ENCODE results near the gene FFAR4. TPM values are rescaled to one million over a fixed set of nuclear protein-coding genes. Genes with fewer than 3 reads are reported as not detected.

The FFAR4 gene
- total RNA-seq, 1 experiment from 2014 or later, result not detected

- ChIA-PET CTCF (no interaction called here), POLR2A (ENCODE audit: low non-redundant PET) (no interaction called here)
- no peak for DNase-seq (ENCODE audit: low spot score)
- Histone ChIP-seq H3K36me3 (ENCODE audit: insufficient read depth, low read length, poor library complexity, severe bottlenecking) (no peaks in the 10 kb centered on the region), H3K4me3 (ENCODE audit: low read depth, low read length, poor library complexity, severe bottlenecking) (no peak overlapping the region), H3K4me1 (ENCODE audit: insufficient read depth, low read length, poor library complexity, severe bottlenecking) (no peaks in the 10 kb centered on the region), H3K9me3 (ENCODE audit: low read depth, low read length, poor library complexity, severe bottlenecking) (no peaks in the 10 kb centered on the region), H3K27ac (ENCODE audit: low read depth, low read length, poor library complexity, severe bottlenecking) (no peak overlapping the region), H3K27me3 (replicated peaks; ENCODE audit: insufficient read depth, low read depth, low read length, poor library complexity) (peaks cover 25% of the 10 kb centered on the region)
- TF ChIP-seq EZH2 (IDR thresholded peaks at IDR 0.05; ENCODE audit: borderline replicate concordance, low read depth, low read length, poor library complexity, severe bottlenecking) (no peak), CTCF (conservative IDR thresholded peaks at IDR 0.05; ENCODE audit: low read depth, low read length) (no peak)
- BruUV-seq (replicated peaks), result no TSS peak
- intact Hi-C loops (cut with micrococcal nuclease; ENCODE audit: unreplicated experiment), result no loop called here
Observed at GRCh38 chr10:93573924-93574323, 7.5 kb downstream of the FFAR4 start.

DNA sequence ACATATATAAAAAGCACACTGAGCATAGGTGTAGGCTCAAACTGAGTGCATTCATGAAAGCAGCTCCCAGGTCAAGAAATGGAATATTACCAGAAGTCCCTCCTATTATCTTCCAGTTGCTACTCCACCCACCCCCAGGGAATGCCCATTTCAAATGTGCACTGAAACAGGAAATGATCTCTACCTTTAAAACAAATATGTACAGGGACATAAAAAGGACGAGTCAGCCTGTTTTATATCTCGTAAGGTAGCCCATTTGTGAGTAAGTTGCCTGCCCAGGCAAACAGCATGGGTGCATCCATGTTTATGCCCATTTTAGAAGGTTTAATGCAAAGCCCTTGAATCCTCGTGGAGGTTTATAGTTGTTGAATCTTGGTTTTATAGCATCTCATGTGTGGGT, 10.4 kb downstream of the FFAR4 start:
- DNase-seq (ENCODE audit: low spot score), result no peak
- intact Hi-C loops (cut with micrococcal nuclease; ENCODE audit: unreplicated experiment), result no loop called here
- no peak overlapping the region for H3K4me3 ChIP-seq (ENCODE audit: low read depth, low read length, poor library complexity, severe bottlenecking)
- TF ChIP-seq EZH2 (IDR thresholded peaks at IDR 0.05; ENCODE audit: borderline replicate concordance, low read depth, low read length, poor library complexity, severe bottlenecking), result no peak
- TF ChIP-seq CTCF (conservative IDR thresholded peaks at IDR 0.05; ENCODE audit: low read depth, low read length), result no peak
- no peaks in the 10 kb centered on the region for H3K9me3 ChIP-seq (ENCODE audit: low read depth, low read length, poor library complexity, severe bottlenecking)
- no peaks in the 10 kb centered on the region for H3K27me3 ChIP-seq (replicated peaks; ENCODE audit: insufficient read depth, low read depth, low read length, poor library complexity)
- no peak overlapping the region for H3K27ac ChIP-seq (ENCODE audit: low read depth, low read length, poor library complexity, severe bottlenecking)
- BruUV-seq (replicated peaks), result no TSS peak
- ChIA-PET POLR2A (ENCODE audit: low non-redundant PET) (no interaction called here), CTCF (no interaction called here)
- H3K36me3 ChIP-seq (ENCODE audit: insufficient read depth, low read length, poor library complexity, severe bottlenecking), result no peaks in the 10 kb centered on the region
- no peaks in the 10 kb centered on the region for H3K4me1 ChIP-seq (ENCODE audit: insufficient read depth, low read length, poor library complexity, severe bottlenecking)

GRCh38 chr10:93577565-93577964, 11.1 kb downstream of the FFAR4 start:
- BruUV-seq (replicated peaks), result no TSS peak
- Histone ChIP-seq H3K4me1 (ENCODE audit: insufficient read depth, low read length, poor library complexity, severe bottlenecking) (no peaks in the 10 kb centered on the region), H3K27me3 (replicated peaks; ENCODE audit: insufficient read depth, low read depth, low read length, poor library complexity) (no peaks in the 10 kb centered on the region), H3K27ac (ENCODE audit: low read depth, low read length, poor library complexity, severe bottlenecking) (no peak overlapping the region), H3K4me3 (ENCODE audit: low read depth, low read length, poor library complexity, severe bottlenecking) (no peak overlapping the region), H3K36me3 (ENCODE audit: insufficient read depth, low read length, poor library complexity, severe bottlenecking) (no peaks in the 10 kb centered on the region), H3K9me3 (ENCODE audit: low read depth, low read length, poor library complexity, severe bottlenecking) (no peaks in the 10 kb centered on the region)
- intact Hi-C loops (cut with micrococcal nuclease; ENCODE audit: unreplicated experiment), result no loop called here
- no peak for DNase-seq (ENCODE audit: low spot score)
- TF ChIP-seq CTCF (conservative IDR thresholded peaks at IDR 0.05; ENCODE audit: low read depth, low read length) (no peak), EZH2 (IDR thresholded peaks at IDR 0.05; ENCODE audit: borderline replicate concordance, low read depth, low read length, poor library complexity, severe bottlenecking) (no peak)
- POLR2A ChIA-PET (ENCODE audit: low non-redundant PET), result no interaction called here
- CTCF ChIA-PET, result no interaction called here

Measured in A673 (cell line).